Choroid plexus epithelial cell (primary cell): Measurements from ENCODE around the gene EBF3.
A peak's percentile ranks its signal among the peaks of the same experiment; 100 is the strongest.

ENCODE experiments used
- DNase-seq: peaks from one replicate; pipeline ENCODE4 v3.0.0-alpha.2; 2010; ENCODE audit warnings: low read depth
- H3K4me3 ChIP-seq: 2 replicates; pipeline ENCODE4 v1.5.1; 2011; ENCODE audit warnings: low read depth, mild to moderate bottlenecking, control low read depth, low read length, moderate library complexity
- CTCF ChIP-seq: conservative IDR thresholded peaks from 2 replicates; pipeline ENCODE4 v1.5.1; 2011; ENCODE audit warnings: low read depth, mild to moderate bottlenecking, control low read depth, inconsistent platforms, low read length, moderate library complexity

The EBF3 gene

GRCh38 chr10:129934196-129934925 is 29.7 kb downstream of the EBF3 start:
- TF ChIP-seq CTCF, result no peak
- H3K4me3 ChIP-seq, result no peak overlapping the region
- no peak for DNase-seq

- TF ChIP-seq CTCF, result no peak
- DNase-seq, result no peak
- no peak overlapping the region for H3K4me3 ChIP-seq
Measured at GRCh38 chr10:129933456-129934092, 30.5 kb downstream of the EBF3 start.

- H3K4me3 ChIP-seq, result no peak overlapping the region
- no peak for DNase-seq
- TF ChIP-seq CTCF, result no peak
Measured at GRCh38 chr10:129932751-129933433, 31.2 kb downstream of the EBF3 start.

- no peak for DNase-seq
- TF ChIP-seq CTCF, result no peak
- H3K4me3 ChIP-seq, result no peak overlapping the region
Measured at GRCh38 chr10:129932182-129932581, 31.9 kb downstream of the EBF3 start.

- TF ChIP-seq CTCF, result peak; percentile 21
- no peak for DNase-seq
- H3K4me3 ChIP-seq, result no peak overlapping the region
Measured at GRCh38 chr10:129929343-129930292, 34.5 kb downstream of the EBF3 start.

- DNase-seq, result no peak
- H3K4me3 ChIP-seq, result no peak overlapping the region
- no peak for TF ChIP-seq CTCF
Measured at GRCh38 chr10:129927351-129928120, 36.5 kb downstream of the EBF3 start.
